ENCODE measurements around the gene PTGES2.

Gene PTGES2

GRCh38 chr9:128153060-128153946, 25.8 kb upstream of the PTGES2 start:
- DNase-seq = no peak

GRCh38 chr9:128152133-128153059, 24.9 kb upstream of the PTGES2 start:
- no peak for DNase-seq

GRCh38 chr9:128151309-128152132, 24.0 kb upstream of the PTGES2 start:
- no peak for DNase-seq

- no peak for DNase-seq
These were observed 23.2 kb upstream of the PTGES2 start for GRCh38 chr9:128150594-128151308.

GRCh38 chr9:128149951-128150593, 22.5 kb upstream of the PTGES2 start:
- no peak for DNase-seq

GRCh38 chr9:128149001-128149701, 21.6 kb upstream of the PTGES2 start, which contains the start of gene LCN2:
TSS of gene LCN2 (plus strand) at chr9:128149453. CDS start at chr9:128149526, 73 bp downstream.
- DNase-seq = no peak

- no peak for DNase-seq
These were observed 21.0 kb upstream of the PTGES2 start for GRCh38 chr9:128148509-128149000.

GRCh38 chr9:128146591-128147120, 19.1 kb upstream of the PTGES2 start:
- DNase-seq = no peak

- no peak for DNase-seq
These were observed 18.4 kb upstream of the PTGES2 start for GRCh38 chr9:128145951-128146351.

- DNase-seq = no peak
These were observed 18.0 kb upstream of the PTGES2 start for GRCh38 chr9:128145536-128145935.

GRCh38 chr9:128144239-128145181, 17.0 kb upstream of the PTGES2 start:
- no peak for DNase-seq

- DNase-seq = no peak
These were observed 16.2 kb upstream of the PTGES2 start for GRCh38 chr9:128143525-128144238.

- DNase-seq = no peak
These were observed 15.1 kb upstream of the PTGES2 start for GRCh38 chr9:128142596-128142995.

- DNase-seq = no peak
These were observed 14.5 kb upstream of the PTGES2 start for GRCh38 chr9:128142061-128142460.

- DNase-seq = no peak
These were observed 14.1 kb upstream of the PTGES2 start for GRCh38 chr9:128141604-128142003.

- no peak for DNase-seq
These were observed 12.1 kb upstream of the PTGES2 start for GRCh38 chr9:128139621-128140020.

GRCh38 chr9:128138001-128138400, 10.5 kb upstream of the PTGES2 start:
- no peak for DNase-seq
